ENCODE measurements around the gene FLCN.

- TF ChIP-seq FIP1L1 (IDR thresholded peaks at IDR 0.05; ENCODE audit: borderline replicate concordance, insufficient read depth, low read depth, low read length), result no peak
- TF ChIP-seq, protein P1, sequence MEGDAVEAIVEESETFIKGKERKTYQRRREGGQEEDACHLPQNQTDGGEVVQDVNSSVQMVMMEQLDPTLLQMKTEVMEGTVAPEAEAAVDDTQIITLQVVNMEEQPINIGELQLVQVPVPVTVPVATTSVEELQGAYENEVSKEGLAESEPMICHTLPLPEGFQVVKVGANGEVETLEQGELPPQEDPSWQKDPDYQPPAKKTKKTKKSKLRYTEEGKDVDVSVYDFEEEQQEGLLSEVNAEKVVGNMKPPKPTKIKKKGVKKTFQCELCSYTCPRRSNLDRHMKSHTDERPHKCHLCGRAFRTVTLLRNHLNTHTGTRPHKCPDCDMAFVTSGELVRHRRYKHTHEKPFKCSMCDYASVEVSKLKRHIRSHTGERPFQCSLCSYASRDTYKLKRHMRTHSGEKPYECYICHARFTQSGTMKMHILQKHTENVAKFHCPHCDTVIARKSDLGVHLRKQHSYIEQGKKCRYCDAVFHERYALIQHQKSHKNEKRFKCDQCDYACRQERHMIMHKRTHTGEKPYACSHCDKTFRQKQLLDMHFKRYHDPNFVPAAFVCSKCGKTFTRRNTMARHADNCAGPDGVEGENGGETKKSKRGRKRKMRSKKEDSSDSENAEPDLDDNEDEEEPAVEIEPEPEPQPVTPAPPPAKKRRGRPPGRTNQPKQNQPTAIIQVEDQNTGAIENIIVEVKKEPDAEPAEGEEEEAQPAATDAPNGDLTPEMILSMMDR (CRISPR knock-in tag; IDR thresholded peaks at IDR 0.05), result no peak
- TF ChIP-seq ZNF780A (CRISPR knock-in tag; IDR thresholded peaks at IDR 0.05), result no peak
- TF ChIP-seq PRDM10 (CRISPR knock-in tag; IDR thresholded peaks at IDR 0.05; ENCODE audit: low read depth), result no peak
- no peak for TF ChIP-seq ZNF790 (CRISPR knock-in tag; IDR thresholded peaks at IDR 0.05; ENCODE audit: borderline replicate concordance)
- TF ChIP-seq CENPT (CRISPR knock-in tag; IDR thresholded peaks at IDR 0.05; ENCODE audit: low read depth), result no peak
- TF ChIP-seq, protein P2, sequence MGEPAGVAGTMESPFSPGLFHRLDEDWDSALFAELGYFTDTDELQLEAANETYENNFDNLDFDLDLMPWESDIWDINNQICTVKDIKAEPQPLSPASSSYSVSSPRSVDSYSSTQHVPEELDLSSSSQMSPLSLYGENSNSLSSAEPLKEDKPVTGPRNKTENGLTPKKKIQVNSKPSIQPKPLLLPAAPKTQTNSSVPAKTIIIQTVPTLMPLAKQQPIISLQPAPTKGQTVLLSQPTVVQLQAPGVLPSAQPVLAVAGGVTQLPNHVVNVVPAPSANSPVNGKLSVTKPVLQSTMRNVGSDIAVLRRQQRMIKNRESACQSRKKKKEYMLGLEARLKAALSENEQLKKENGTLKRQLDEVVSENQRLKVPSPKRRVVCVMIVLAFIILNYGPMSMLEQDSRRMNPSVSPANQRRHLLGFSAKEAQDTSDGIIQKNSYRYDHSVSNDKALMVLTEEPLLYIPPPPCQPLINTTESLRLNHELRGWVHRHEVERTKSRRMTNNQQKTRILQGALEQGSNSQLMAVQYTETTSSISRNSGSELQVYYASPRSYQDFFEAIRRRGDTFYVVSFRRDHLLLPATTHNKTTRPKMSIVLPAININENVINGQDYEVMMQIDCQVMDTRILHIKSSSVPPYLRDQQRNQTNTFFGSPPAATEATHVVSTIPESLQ (CRISPR knock-in tag; conservative IDR thresholded peaks at IDR 0.05), result no peak
- TF ChIP-seq, protein P3, sequence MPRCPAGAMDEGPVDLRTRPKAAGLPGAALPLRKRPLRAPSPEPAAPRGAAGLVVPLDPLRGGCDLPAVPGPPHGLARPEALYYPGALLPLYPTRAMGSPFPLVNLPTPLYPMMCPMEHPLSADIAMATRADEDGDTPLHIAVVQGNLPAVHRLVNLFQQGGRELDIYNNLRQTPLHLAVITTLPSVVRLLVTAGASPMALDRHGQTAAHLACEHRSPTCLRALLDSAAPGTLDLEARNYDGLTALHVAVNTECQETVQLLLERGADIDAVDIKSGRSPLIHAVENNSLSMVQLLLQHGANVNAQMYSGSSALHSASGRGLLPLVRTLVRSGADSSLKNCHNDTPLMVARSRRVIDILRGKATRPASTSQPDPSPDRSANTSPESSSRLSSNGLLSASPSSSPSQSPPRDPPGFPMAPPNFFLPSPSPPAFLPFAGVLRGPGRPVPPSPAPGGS (CRISPR knock-in tag; IDR thresholded peaks at IDR 0.05), result no peak
- TF ChIP-seq ZKSCAN8 (CRISPR knock-in tag; IDR thresholded peaks at IDR 0.05; ENCODE audit: borderline replicate concordance), result no peak
Measured at GRCh38 chr17:17239832-17240231, 2.9 kb upstream of the FLCN start.
